NOMO-1 treated with DMSO at 0.1 percent for 48 hours (cell line): ENCODE measurements around the gene LCOR.

Source experiments
- DNase-seq: peaks from one replicate; lab custom pipeline; 2025; ENCODE audit not compliant: unreplicated experiment; lab: John Stamatoyannopoulos, UW

LCOR gene

GRCh38 chr10:97007417-97007816 is 175.3 kb downstream of the LCOR start:
- no peak for DNase-seq

GRCh38 chr10:97010695-97011206 is 178.7 kb downstream of the LCOR start:
- no peak for DNase-seq

- DNase-seq, result no peak
Observed at GRCh38 chr10:97011397-97011796, 179.3 kb downstream of the LCOR start.

- no peak for DNase-seq
Observed at GRCh38 chr10:97012470-97012869, 180.4 kb downstream of the LCOR start.

- no peak for DNase-seq
Observed at GRCh38 chr10:97013568-97013967, 181.5 kb downstream of the LCOR start.

GRCh38 chr10:97013983-97014382 is 181.9 kb downstream of the LCOR start:
- DNase-seq, result no peak

GRCh38 chr10:97015240-97015639 is 183.1 kb downstream of the LCOR start:
- DNase-seq, result no peak

- no peak for DNase-seq
Observed at GRCh38 chr10:97016728-97017473, 184.8 kb downstream of the LCOR start.

- no peak for DNase-seq
Observed at GRCh38 chr10:97017474-97017903, 185.4 kb downstream of the LCOR start.

GRCh38 chr10:97018251-97019212 is 186.4 kb downstream of the LCOR start:
- DNase-seq, result no peak

- no peak for DNase-seq
Observed at GRCh38 chr10:97019213-97019844, 187.2 kb downstream of the LCOR start.

GRCh38 chr10:97020452-97021400 is 188.6 kb downstream of the LCOR start:
- no peak for DNase-seq

GRCh38 chr10:97022616-97023015 is 190.5 kb downstream of the LCOR start:
- DNase-seq, result no peak

- no peak for DNase-seq
Observed at GRCh38 chr10:97023401-97024167, 191.5 kb downstream of the LCOR start.

- no peak for DNase-seq
Observed at GRCh38 chr10:97024168-97025073, 192.3 kb downstream of the LCOR start.

GRCh38 chr10:97025613-97026242 is 193.6 kb downstream of the LCOR start:
- DNase-seq, result peak; percentile 17

GRCh38 chr10:97028126-97028831 is 196.2 kb downstream of the LCOR start:
- DNase-seq, result no peak
